ENCODE measurements around the gene VPS8. TPM values are rescaled to one million over a fixed set of nuclear protein-coding genes. Genes with fewer than 3 reads are reported as not detected.

The VPS8 gene
- total and polyA plus RNA-seq, 2 of the 13 experiments (the other 11 are each of a cell fraction or from before 2014, with no cell fraction given), result 14.2 to 35.1 TPM

- no peak for TF ChIP-seq ZUFSP (CRISPR knock-in tag; IDR thresholded peaks at IDR 0.05; ENCODE audit: borderline replicate concordance)
- no peak for TF ChIP-seq CHCHD3 (CRISPR knock-in tag; IDR thresholded peaks at IDR 0.05)
- no peak for TF ChIP-seq KAT2B (IDR thresholded peaks at IDR 0.05; ENCODE audit: borderline replicate concordance, low read depth, low read length)
- TF ChIP-seq ZNF260 (CRISPR knock-in tag; IDR thresholded peaks at IDR 0.05; ENCODE audit: borderline replicate concordance, low read depth), result no peak
- TF ChIP-seq, protein P1, sequence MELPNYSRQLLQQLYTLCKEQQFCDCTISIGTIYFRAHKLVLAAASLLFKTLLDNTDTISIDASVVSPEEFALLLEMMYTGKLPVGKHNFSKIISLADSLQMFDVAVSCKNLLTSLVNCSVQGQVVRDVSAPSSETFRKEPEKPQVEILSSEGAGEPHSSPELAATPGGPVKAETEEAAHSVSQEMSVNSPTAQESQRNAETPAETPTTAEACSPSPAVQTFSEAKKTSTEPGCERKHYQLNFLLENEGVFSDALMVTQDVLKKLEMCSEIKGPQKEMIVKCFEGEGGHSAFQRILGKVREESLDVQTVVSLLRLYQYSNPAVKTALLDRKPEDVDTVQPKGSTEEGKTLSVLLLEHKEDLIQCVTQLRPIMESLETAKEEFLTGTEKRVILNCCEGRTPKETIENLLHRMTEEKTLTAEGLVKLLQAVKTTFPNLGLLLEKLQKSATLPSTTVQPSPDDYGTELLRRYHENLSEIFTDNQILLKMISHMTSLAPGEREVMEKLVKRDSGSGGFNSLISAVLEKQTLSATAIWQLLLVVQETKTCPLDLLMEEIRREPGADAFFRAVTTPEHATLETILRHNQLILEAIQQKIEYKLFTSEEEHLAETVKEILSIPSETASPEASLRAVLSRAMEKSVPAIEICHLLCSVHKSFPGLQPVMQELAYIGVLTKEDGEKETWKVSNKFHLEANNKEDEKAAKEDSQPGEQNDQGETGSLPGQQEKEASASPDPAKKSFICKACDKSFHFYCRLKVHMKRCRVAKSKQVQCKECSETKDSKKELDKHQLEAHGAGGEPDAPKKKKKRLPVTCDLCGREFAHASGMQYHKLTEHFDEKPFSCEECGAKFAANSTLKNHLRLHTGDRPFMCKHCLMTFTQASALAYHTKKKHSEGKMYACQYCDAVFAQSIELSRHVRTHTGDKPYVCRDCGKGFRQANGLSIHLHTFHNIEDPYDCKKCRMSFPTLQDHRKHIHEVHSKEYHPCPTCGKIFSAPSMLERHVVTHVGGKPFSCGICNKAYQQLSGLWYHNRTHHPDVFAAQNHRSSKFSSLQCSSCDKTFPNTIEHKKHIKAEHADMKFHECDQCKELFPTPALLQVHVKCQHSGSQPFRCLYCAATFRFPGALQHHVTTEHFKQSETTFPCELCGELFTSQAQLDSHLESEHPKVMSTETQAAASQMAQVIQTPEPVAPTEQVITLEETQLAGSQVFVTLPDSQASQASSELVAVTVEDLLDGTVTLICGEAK (IDR thresholded peaks at IDR 0.05), result no peak
- TF ChIP-seq, protein P1 (CRISPR knock-in tag; IDR thresholded peaks at IDR 0.05), result no peak
- TF ChIP-seq REL (CRISPR knock-in tag; conservative IDR thresholded peaks at IDR 0.05), result no peak
- 0 out of 2 replicates have a peak, but pooled peaks have one; percentile 9 for TF ChIP-seq ZNF713 (CRISPR knock-in tag; IDR thresholded peaks at IDR 0.05)
- no peak for TF ChIP-seq RFX3 (CRISPR knock-in tag; IDR thresholded peaks at IDR 0.05)
- no peak for TF ChIP-seq ZBTB42 (CRISPR knock-in tag; IDR thresholded peaks at IDR 0.05)
- TF ChIP-seq ZNF598 (CRISPR knock-in tag; IDR thresholded peaks at IDR 0.05; ENCODE audit: borderline replicate concordance), result no peak
These were observed 257.4 kb downstream of the VPS8 start (continued) for GRCh38 chr3:185069037-185070030.

All from HepG2 (cell line).